ENCODE data around the gene BCR. TPM values are rescaled to one million over a fixed set of nuclear protein-coding genes. Genes with fewer than 3 reads are reported as not detected.

BCR gene
- total RNA-seq, 1 donor from 2014 or later: 57.2 TPM

DNA sequence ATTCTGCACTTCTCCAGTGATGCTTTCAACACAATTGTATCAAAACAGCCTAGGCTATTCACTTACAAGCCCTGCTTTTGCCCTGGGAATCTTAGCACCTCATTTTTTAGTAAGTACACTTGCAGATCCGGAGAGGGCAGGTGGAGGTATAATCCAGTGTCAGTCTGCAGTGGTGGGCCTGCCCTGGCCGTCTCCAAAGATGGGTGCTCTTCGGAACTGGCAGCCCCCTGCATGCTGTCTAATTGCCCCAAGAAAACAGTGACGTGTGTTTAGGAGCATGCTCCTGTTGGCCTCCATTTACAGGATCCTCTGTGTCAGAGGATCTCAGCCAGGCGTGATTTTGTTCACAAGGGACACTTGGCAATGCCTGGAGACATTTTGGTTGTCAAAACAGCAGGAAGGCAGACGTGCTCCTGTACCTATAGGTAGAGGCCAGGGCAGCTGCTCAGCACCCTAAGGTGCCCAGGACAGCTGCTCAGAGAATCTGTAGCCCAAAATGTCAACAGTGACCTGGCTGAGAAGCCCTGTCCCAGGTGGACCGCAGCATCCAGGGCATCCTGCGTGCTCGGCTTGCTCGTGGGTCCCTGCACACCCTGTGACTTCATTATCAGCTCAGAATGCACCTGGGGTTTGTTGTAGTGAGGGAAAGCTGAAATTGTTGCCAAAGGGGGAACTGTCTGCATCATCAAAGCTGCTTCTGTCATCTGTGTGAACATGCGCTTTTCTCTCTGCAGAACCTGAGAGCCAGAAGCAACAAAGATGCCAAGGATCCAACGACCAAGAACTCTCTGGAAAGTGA is 90.7 kb downstream of the BCR start:
- ATAC-seq (no peak), DNase-seq (no peak)
- peaks cover 91% of the 10 kb centered on the region for H3K36me3 ChIP-seq
- no peak for TF ChIP-seq CTCF (IDR thresholded peaks at IDR 0.05)
- H3K27ac ChIP-seq: no peak overlapping the region
- intact Hi-C loops (cut with DNase I): no loop called here
- H3K27me3 ChIP-seq (ENCODE audit: low read depth): no peaks in the 10 kb centered on the region
- no peaks in the 10 kb centered on the region for H3K9me3 ChIP-seq
- no peak overlapping the region for H3K4me3 ChIP-seq
- H3K4me1 ChIP-seq: no peaks in the 10 kb centered on the region

- no peak for TF ChIP-seq CTCF (IDR thresholded peaks at IDR 0.05)
- Histone ChIP-seq H3K27me3 (ENCODE audit: low read depth) (no peaks in the 10 kb centered on the region), H3K27ac (no peak overlapping the region), H3K9me3 (no peaks in the 10 kb centered on the region), H3K36me3 (peaks cover 93% of the 10 kb centered on the region), H3K4me1 (no peaks in the 10 kb centered on the region), H3K4me3 (no peak overlapping the region)
- intact Hi-C loops (cut with DNase I): no loop called here
- ATAC-seq: no peak
- no peak for DNase-seq
Measured at GRCh38 chr22:23271597-23271908, 91.2 kb downstream of the BCR start.

DNA sequence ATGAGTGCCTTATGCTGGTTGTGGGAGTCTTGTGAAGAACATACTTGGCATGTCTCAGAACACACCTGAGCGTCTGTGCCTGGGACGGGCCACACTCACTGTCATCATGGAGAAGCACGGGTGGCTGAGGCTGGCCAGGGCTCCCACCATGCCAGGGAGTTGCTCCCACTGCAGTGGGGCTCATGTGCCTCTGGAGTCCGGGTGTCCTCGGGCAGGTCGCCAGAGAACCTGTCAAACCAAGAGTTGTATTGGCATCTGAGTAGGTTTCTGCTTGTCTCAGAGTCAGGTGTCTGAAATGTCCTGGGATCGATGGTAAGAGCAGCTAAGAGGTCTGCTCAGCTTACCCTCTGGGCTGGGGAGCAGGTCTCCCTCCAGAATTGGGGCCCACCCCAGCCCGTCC is 92.1 kb downstream of the BCR start:
- TF ChIP-seq CTCF (IDR thresholded peaks at IDR 0.05): no peak
- no peaks in the 10 kb centered on the region for H3K9me3 ChIP-seq
- H3K4me1 ChIP-seq: no peaks in the 10 kb centered on the region
- no peak overlapping the region for H3K4me3 ChIP-seq
- no peak overlapping the region for H3K27ac ChIP-seq
- H3K36me3 ChIP-seq: peaks cover 92% of the 10 kb centered on the region
- H3K27me3 ChIP-seq (ENCODE audit: low read depth): no peaks in the 10 kb centered on the region
- intact Hi-C loops (cut with DNase I): no loop called here
- ATAC-seq (no peak), DNase-seq (no peak)

DNA sequence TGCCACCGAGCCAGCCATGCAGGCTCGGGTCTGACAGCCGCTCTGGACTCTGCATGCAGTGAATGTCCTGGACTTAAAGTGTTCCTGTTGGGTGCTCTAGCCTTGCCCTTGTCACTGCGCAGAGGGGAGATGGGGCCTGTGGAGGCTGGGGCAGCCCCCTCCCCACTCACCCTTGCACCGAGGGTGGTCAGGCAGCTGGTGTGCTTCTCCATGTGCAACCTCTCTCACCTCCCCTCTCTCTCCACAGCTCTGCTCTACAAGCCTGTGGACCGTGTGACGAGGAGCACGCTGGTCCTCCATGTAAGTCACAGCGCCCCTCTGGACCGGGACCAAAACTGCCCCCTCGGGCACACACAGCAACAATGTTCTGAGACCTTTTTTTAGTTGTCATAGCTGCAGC is 92.5 kb downstream of the BCR start:
- Histone ChIP-seq H3K36me3 (peaks cover 97% of the 10 kb centered on the region), H3K27me3 (ENCODE audit: low read depth) (no peaks in the 10 kb centered on the region)
- intact Hi-C loops (cut with DNase I): no loop called here

GRCh38 chr22:23273445-23274145 is 93.3 kb downstream of the BCR start:
- no peak overlapping the region for H3K4me3 ChIP-seq
- no peaks in the 10 kb centered on the region for H3K9me3 ChIP-seq
- H3K4me1 ChIP-seq: peaks cover 8% of the 10 kb centered on the region
- DNase-seq: no peak
- H3K27ac ChIP-seq: no peak overlapping the region
- intact Hi-C loops (cut with DNase I): no loop called here
- peaks cover 96% of the 10 kb centered on the region for H3K36me3 ChIP-seq
- ATAC-seq: no peak
- H3K27me3 ChIP-seq (ENCODE audit: low read depth): no peaks in the 10 kb centered on the region
- no peak for TF ChIP-seq CTCF (IDR thresholded peaks at IDR 0.05)

More for the DNA sequence above, 92.5 kb downstream of the BCR start:
- DNase-seq: no peak
- Histone ChIP-seq H3K4me1 (peaks cover under 1% of the 10 kb centered on the region), H3K9me3 (no peaks in the 10 kb centered on the region), H3K27ac (no peak overlapping the region), H3K4me3 (no peak overlapping the region)
- no peak for ATAC-seq
- no peak for TF ChIP-seq CTCF (IDR thresholded peaks at IDR 0.05)
